ENCODE data around the gene BRSK1. TPM values are rescaled to one million over a fixed set of nuclear protein-coding genes. Genes with fewer than 3 reads are reported as not detected.
A peak's percentile ranks its signal among the peaks of the same experiment; 100 is the strongest.

The BRSK1 gene
- total and polyA plus RNA-seq, 10 of the 15 experiments (the other 5 are each of a cell fraction or from before 2014, with no cell fraction given), result 0.03 to 0.76 (median 0.25) TPM; not detected in 4

DNA sequence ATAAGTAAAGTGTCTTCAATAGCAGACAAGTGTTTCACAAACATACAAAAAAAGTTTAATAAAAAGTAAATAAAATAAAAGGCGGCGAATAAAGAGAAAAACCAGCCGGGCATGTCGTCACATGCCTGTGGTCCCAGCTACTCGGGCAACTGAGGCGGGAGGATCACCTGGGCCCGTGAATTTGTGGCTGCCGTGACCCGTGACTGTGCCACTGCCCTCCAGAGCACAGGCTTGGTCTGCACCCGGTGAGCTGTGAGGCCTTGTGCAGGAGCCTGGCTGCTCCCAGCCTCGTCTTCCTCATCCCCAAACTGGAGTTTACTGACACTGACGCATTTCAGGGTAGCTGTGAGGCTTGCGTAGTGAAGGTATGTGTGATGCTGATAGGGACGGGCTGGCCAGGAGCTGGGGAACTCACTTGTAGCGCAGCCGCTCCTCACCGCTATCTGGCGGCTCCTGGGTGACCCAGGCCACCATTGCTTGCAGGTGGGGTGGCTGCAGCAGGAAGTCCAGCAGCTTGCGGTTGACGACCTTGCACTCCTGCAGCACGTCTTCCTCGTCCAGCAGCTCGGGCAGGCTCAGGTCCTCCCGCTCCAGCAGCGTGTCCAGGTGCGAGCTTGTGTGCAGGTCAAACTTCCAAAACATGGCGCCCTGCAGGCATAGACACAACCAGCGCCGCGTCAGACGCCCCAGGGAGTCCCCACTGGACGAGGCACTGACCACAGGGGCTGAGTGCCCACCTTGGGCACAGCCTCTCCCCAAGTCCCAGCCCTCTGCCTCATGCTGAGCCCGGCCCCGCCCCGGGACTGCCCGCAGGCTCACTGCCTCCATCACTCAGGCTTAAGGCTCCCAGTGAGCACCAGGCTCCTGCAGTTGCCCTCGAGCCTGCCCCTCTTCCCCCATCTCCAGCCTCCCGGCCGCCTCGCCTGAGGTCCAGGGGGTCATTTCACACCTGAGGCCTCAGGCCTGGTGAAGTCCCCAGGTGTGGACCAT lies 37.0 kb upstream of the BRSK1 start:
- WGBS (ENCODE audit: insufficient coverage, insufficient replicate concordance, low lambda C conversion rate, missing lambda C conversion rate), result 89% methylated on average over 40 of the region's 40 CpGs
- H3K9me3 ChIP-seq (replicated peaks; ENCODE audit: control insufficient read depth, insufficient read depth, low read length), result no peaks in the 10 kb centered on the region
- no peak overlapping the region for H3K9ac ChIP-seq (ENCODE audit: control insufficient read depth, insufficient read depth, low read length)
- FAIRE-seq, result no peak
- H4K20me1 ChIP-seq (ENCODE audit: control insufficient read depth, insufficient read depth), result peaks cover 3% of the 10 kb centered on the region; the same call in 1 of the 2 replicates
- no peaks in the 10 kb centered on the region for H3K27me3 ChIP-seq (replicated peaks in 1 of 2; ENCODE audit: control insufficient read depth in 2 of 2, insufficient read depth in 2 of 2, low read length in 1 of 2)
- peaks cover 40% of the 10 kb centered on the region for H3K79me2 ChIP-seq (ENCODE audit: control insufficient read depth, insufficient read depth, low read length)
- ChIA-PET SMC1A (ENCODE audit: uncharacterized antibody, unreplicated experiment) (interaction anchor here (0.9 kb wide), 1 partner anchor 9 kb away, joined by 3 read pairs; no protein-coding TSS in a partner anchor), CTCF (no interaction called here), RAD21 (ENCODE audit: unreplicated experiment) (no interaction called here), POLR2A (interaction anchor here (0.7 kb wide), 1 partner anchor 9 kb away, joined by 5 read pairs; no protein-coding TSS in a partner anchor)
- TF ChIP-seq EZH2 (IDR thresholded peaks at IDR 0.05; ENCODE audit: borderline replicate concordance, control insufficient read depth, low read depth, low read length) (no peak), POLR2A (IDR thresholded peaks at IDR 0.05; ENCODE audit: low read depth, low read length) (peak; percentile 46; the same call in 1 of the 2 replicates)
- TF ChIP-seq, protein P1, sequence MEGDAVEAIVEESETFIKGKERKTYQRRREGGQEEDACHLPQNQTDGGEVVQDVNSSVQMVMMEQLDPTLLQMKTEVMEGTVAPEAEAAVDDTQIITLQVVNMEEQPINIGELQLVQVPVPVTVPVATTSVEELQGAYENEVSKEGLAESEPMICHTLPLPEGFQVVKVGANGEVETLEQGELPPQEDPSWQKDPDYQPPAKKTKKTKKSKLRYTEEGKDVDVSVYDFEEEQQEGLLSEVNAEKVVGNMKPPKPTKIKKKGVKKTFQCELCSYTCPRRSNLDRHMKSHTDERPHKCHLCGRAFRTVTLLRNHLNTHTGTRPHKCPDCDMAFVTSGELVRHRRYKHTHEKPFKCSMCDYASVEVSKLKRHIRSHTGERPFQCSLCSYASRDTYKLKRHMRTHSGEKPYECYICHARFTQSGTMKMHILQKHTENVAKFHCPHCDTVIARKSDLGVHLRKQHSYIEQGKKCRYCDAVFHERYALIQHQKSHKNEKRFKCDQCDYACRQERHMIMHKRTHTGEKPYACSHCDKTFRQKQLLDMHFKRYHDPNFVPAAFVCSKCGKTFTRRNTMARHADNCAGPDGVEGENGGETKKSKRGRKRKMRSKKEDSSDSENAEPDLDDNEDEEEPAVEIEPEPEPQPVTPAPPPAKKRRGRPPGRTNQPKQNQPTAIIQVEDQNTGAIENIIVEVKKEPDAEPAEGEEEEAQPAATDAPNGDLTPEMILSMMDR (IDR thresholded peaks at IDR 0.05 in 2 of 3, conservative IDR thresholded peaks at IDR 0.05 in 1 of 3; ENCODE audit: control insufficient read depth in 2 of 3, extremely low read depth in 1 of 3, insufficient read depth in 1 of 3, low read depth in 3 of 3, low read length in 3 of 3), result no peak
- in situ Hi-C loops (cut with MboI), result no loop called here
- no peak overlapping the region for H3K4me3 ChIP-seq
- no peak for DNase-seq (ENCODE audit: low read depth, low spot score)
- intact Hi-C loops (cut with micrococcal nuclease; ENCODE audit: unreplicated experiment), result no loop called here
- H3K4me1 ChIP-seq (ENCODE audit: control insufficient read depth, insufficient read depth, low read length), result peaks cover 10% of the 10 kb centered on the region
- BruUV-seq (replicated peaks), result no TSS peak
- ATAC-seq, result no peak
- peaks cover 22 to 61% of the 10 kb centered on the region in 2 experiments for H3K36me3 ChIP-seq (ENCODE audit: control insufficient read depth in 2 of 2, insufficient read depth in 2 of 2, low read length in 1 of 2)
- H2AFZ ChIP-seq (ENCODE audit: control insufficient read depth, low read depth, low read length), result no peak overlapping the region
- H3K27ac ChIP-seq (ENCODE audit: control insufficient read depth, insufficient read depth), result no peak overlapping the region
- no peak overlapping the region for H3K4me2 ChIP-seq (ENCODE audit: control insufficient read depth, insufficient read depth)
